Type B pancreatic cell (in vitro differentiated cells): ENCODE data around the gene OPRL1. TPM values are rescaled to one million over a fixed set of nuclear protein-coding genes. Genes with fewer than 3 reads are reported as not detected.
"Not testable (repeated sequence)": the region's sequence is repeated elsewhere in the genome, so short reads cannot be mapped to it uniquely, and the experiment has no call there.

Experiments
- DNase-seq: peaks from one replicate; pipeline ENCODE4 v3.0.0; 2021; ENCODE audit warnings: mixed read lengths; ENCODE audit not compliant: unreplicated experiment; ENCODE audit errors: extremely low spot score
- H3K27ac Mint-ChIP-seq: 2 replicates; pipeline ENCODE4 v1.8.0; 2021; ENCODE audit warnings: mild to moderate bottlenecking, mixed read lengths
- H3K27me3 Mint-ChIP-seq: 2 replicates; pipeline ENCODE4 v1.8.0; 2021; ENCODE audit warnings: mixed read lengths
- H3K36me3 Mint-ChIP-seq: 2 replicates; pipeline ENCODE4 v1.8.0; 2021; ENCODE audit warnings: mixed read lengths
- H3K4me1 Mint-ChIP-seq: one replicate; pipeline ENCODE4 v1.8.0; 2021; ENCODE audit warnings: mixed read lengths; ENCODE audit not compliant: unreplicated experiment
- H3K4me3 Mint-ChIP-seq: 2 replicates; pipeline ENCODE4 v1.8.0; 2021; ENCODE audit warnings: mild to moderate bottlenecking, mixed read lengths
- H3K9me3 Mint-ChIP-seq: 2 replicates; pipeline ENCODE4 v1.8.0; 2021; ENCODE audit warnings: mixed read lengths
- CTCF ChIP-seq: fragments of 200-600 bp; sonication (generic); conservative IDR thresholded peaks from 2 replicates; pipeline ENCODE4 v1.5.0; 2021; ENCODE audit warnings: antibody characterized with exemption, mild to moderate bottlenecking
- total RNA-seq: library from RNA; stranded (reverse); gene quantifications from 2 replicates; pipeline ENCODE4 v1.2.1, GENCODE V29; 2021; ENCODE audit warnings: low replicate concordance

OPRL1 gene
- total RNA-seq, 1 donor from 2014 or later = 1.9 TPM

GRCh38 chr20:64115171-64115911 lies 35.5 kb downstream of the OPRL1 start:
- no peaks in the 10 kb centered on the region for H3K9me3 Mint-ChIP-seq
- TF ChIP-seq CTCF = no peak
- no peak overlapping the region for H3K27ac Mint-ChIP-seq
- peaks cover 5% of the 10 kb centered on the region for H3K27me3 Mint-ChIP-seq
- no peak for DNase-seq
- peaks cover 4% of the 10 kb centered on the region for H3K4me1 Mint-ChIP-seq
- no peaks in the 10 kb centered on the region for H3K36me3 Mint-ChIP-seq
- H3K4me3 Mint-ChIP-seq = no peak overlapping the region

- no peak for TF ChIP-seq CTCF
- DNase-seq = no peak
- no peaks in the 10 kb centered on the region for H3K36me3 Mint-ChIP-seq
- H3K4me3 Mint-ChIP-seq = no peak overlapping the region
- H3K4me1 Mint-ChIP-seq = peaks cover 6% of the 10 kb centered on the region
- no peaks in the 10 kb centered on the region for H3K9me3 Mint-ChIP-seq
- peaks cover 8% of the 10 kb centered on the region for H3K27me3 Mint-ChIP-seq
- no peak overlapping the region for H3K27ac Mint-ChIP-seq
Measured at GRCh38 chr20:64116016-64116415, 36.1 kb downstream of the OPRL1 start.

DNA sequence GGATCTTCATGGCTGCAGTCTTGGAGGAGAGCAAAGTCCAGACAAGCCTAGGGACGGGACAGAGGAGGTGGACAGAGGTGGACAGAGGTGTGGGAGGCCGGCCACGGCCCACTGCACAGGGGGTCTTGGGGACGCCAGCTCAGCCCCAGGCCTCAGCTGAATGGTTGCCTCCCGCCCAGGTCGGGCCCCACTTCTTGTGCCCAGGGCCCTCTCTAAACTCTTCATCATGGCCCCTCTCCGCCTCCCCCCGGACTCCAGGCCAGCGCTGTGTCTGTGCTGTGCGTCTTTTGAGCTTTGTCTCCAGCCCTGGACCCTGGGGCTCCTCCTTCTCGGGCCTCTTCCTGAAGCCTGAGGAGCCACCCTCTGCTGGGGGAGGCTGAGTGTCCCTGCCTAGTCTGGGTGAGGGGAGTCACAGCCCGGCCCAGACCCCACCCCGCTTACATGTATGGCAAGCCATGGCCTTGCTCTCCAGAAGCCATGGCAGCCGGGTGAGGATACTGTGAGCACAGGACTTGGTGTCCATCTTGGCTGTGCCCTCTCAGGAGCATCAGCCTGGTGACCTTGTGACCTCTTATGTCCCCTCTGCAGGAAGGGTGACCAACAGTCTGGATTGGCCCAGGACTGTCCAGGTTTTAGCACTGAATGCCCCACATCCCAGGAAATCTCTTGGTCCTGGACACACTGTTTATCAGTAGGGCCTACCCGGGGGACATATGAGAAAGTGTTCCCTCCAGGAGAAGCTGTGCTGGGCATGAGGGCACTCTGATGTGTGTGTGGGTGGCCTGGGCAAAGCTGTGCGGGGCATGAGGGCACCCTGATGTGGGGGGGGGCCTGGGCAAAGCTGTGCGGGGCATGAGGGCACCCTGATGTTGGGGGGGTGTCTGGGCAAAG lies 36.9 kb downstream of the OPRL1 start:
- Mint-ChIP-seq H3K36me3 (no peaks in the 10 kb centered on the region), H3K9me3 (no peaks in the 10 kb centered on the region), H3K4me1 (peaks cover 6% of the 10 kb centered on the region), H3K4me3 (no peak overlapping the region), H3K27me3 (peaks cover 15% of the 10 kb centered on the region), H3K27ac (no peak overlapping the region)
- DNase-seq = no peak
- no peak for TF ChIP-seq CTCF

DNA sequence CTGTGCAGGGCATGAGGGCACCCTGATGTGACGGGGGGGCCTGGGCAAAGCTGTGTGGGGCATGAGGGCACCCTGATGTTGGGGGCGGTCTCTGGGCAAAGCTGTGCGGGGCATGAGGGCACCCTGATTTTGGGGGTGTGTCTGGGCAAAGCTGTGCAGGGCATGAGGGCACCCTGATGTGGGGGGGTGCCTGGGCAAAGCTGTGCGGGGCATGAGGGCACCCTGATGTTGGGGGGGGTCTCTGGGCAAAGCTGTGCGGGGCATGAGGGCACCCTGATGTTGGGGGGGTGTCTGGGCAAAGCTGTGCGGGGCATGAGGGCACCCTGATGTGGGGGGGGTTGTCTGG lies 37.5 kb downstream of the OPRL1 start:
- H3K27me3 Mint-ChIP-seq = peaks cover 21% of the 10 kb centered on the region
- H3K4me3 Mint-ChIP-seq, DNase-seq, H3K9me3 Mint-ChIP-seq, H3K27ac Mint-ChIP-seq, H3K4me1 Mint-ChIP-seq, H3K36me3 Mint-ChIP-seq: not testable (repeated sequence)

- H3K36me3 Mint-ChIP-seq = no peaks in the 10 kb centered on the region
- H3K4me3 Mint-ChIP-seq = no peak overlapping the region
- no peaks in the 10 kb centered on the region for H3K9me3 Mint-ChIP-seq
- H3K27ac Mint-ChIP-seq = no peak overlapping the region
- no peak for DNase-seq
- H3K27me3 Mint-ChIP-seq = peaks cover 32% of the 10 kb centered on the region
- no peak for TF ChIP-seq CTCF
- peaks cover 6% of the 10 kb centered on the region for H3K4me1 Mint-ChIP-seq
Measured at GRCh38 chr20:64119301-64119680, 39.4 kb downstream of the OPRL1 start.
